HepG2 (cell line): ENCODE measurements around the gene STX8. TPM values are rescaled to one million over a fixed set of nuclear protein-coding genes. Genes with fewer than 3 reads are reported as not detected.

Source experiments
- BCL6 ChIP-seq: IDR thresholded peaks from 2 replicates; pipeline ENCODE4 v1.6.1; 2016; ENCODE audit warnings: missing genetic modification reagents, missing compliant biosample characterization
- HHEX ChIP-seq: IDR thresholded peaks from 2 replicates; pipeline ENCODE4 v1.6.1; 2016; ENCODE audit warnings: control low read depth
- MED1 ChIP-seq: sonication (generic); formaldehyde crosslinking; IDR thresholded peaks from 2 replicates; pipeline ENCODE4 v1.4.0; 2020; ENCODE audit warnings: missing genetic modification reagents
- NFE2 ChIP-seq: sonication (generic); formaldehyde crosslinking; IDR thresholded peaks from 2 replicates; pipeline ENCODE4 v1.4.0; 2020; ENCODE audit warnings: missing genetic modification reagents
- POLR2AphosphoS5 ChIP-seq: IDR thresholded peaks from 2 replicates; pipeline ENCODE4 v1.6.1; 2012; ENCODE audit warnings: low read depth, low read length
- SP2 ChIP-seq: sonication (generic); formaldehyde crosslinking; IDR thresholded peaks from 2 replicates; pipeline ENCODE4 v1.5.1; 2020; ENCODE audit warnings: mild to moderate bottlenecking, missing genetic modification reagents
- TBX3 ChIP-seq: fragments of 450-650 bp; IDR thresholded peaks from 2 replicates; pipeline ENCODE4 v1.6.1; 2017; ENCODE audit warnings: antibody characterized with exemption, mild to moderate bottlenecking, inconsistent platforms, borderline replicate concordance
- ZNF264 ChIP-seq: sonication (generic); formaldehyde crosslinking; IDR thresholded peaks from 2 replicates; pipeline ENCODE4 v1.4.0; 2020; ENCODE audit warnings: missing genetic modification reagents
- ZNF605 ChIP-seq: sonication (generic); formaldehyde crosslinking; IDR thresholded peaks from 2 replicates; pipeline ENCODE4 v1.8.0; 2022; ENCODE audit warnings: mild to moderate bottlenecking, missing genetic modification reagents
- ZNF878 ChIP-seq: sonication (generic); formaldehyde crosslinking; IDR thresholded peaks from 2 replicates; pipeline ENCODE4 v1.8.1; 2023; ENCODE audit warnings: mild to moderate bottlenecking, missing genetic modification reagents, moderate library complexity
- polyA plus RNA-seq, 8 experiments: library from polyadenylated mRNA; depleted of rRNA in 3 of 8; stranded (reverse) in 7 of 8; unstranded in 1 of 8; fragments of >200 nt; fragmentation: Illumina TruSeq in 4 of 8; extraction: Trizol in 4 of 8; gene quantifications; 2 replicates each; pipeline versions ENCODE4 v1.2.1 to v1.2.3, GENCODE V29; 2011 to 2016; ENCODE audit warnings: low read depth in 4 of 8, missing spikeins in 1 of 8, mixed read lengths in 1 of 8; ENCODE audit not compliant: insufficient read depth in 1 of 8
- total RNA-seq, 5 experiments: library from RNA; depleted of rRNA; stranded (reverse); fragments of >200 nt; fragmentation: Illumina TruSeq; extraction: Trizol; gene quantifications; 2 replicates each; pipeline ENCODE4 v1.2.3, GENCODE V29; 2016; ENCODE audit warnings: low read depth in 1 of 5
- TF ChIP-seq, protein P1 (sequence below): sonication (generic); formaldehyde crosslinking; IDR thresholded peaks from 2 replicates; pipeline ENCODE4 v1.5.0; 2020; ENCODE audit warnings: mild to moderate bottlenecking, missing genetic modification reagents
- TF ChIP-seq, protein P2 (sequence below): sonication (generic); formaldehyde crosslinking; IDR thresholded peaks from 2 replicates; pipeline ENCODE4 v1.4.0; 2020; ENCODE audit warnings: mild to moderate bottlenecking, low read depth, missing genetic modification reagents
- TF ChIP-seq, protein P3 (sequence below), 2 experiments: sonication (generic) in 1 of 2; formaldehyde crosslinking in 1 of 2; IDR thresholded peaks; 2 replicates each; pipeline versions ENCODE4 v1.5.1 to v1.6.1; 2011 to 2020; ENCODE audit warnings: borderline replicate concordance in 1 of 2, low read depth in 1 of 2, low read length in 1 of 2, mild to moderate bottlenecking in 1 of 2, missing genetic modification reagents in 1 of 2, moderate library complexity in 1 of 2
- TF ChIP-seq, protein P4 (sequence below): sonication (generic); formaldehyde crosslinking; IDR thresholded peaks from 2 replicates; pipeline ENCODE4 v1.8.1; 2023; ENCODE audit warnings: mild to moderate bottlenecking, inconsistent platforms, moderate library complexity, missing genetic modification reagents, borderline replicate concordance
- TF ChIP-seq, protein P5 (sequence below): IDR thresholded peaks from 2 replicates; pipeline ENCODE4 v1.6.1; 2016
- TF ChIP-seq, protein P6 (sequence below): IDR thresholded peaks from 2 replicates; pipeline ENCODE4 v1.6.1; 2012; ENCODE audit warnings: inconsistent platforms
- TF ChIP-seq, protein P7 (sequence below): sonication (generic); formaldehyde crosslinking; conservative IDR thresholded peaks from 2 replicates; pipeline ENCODE4 v1.8.1; 2023; ENCODE audit warnings: missing genetic modification reagents

Gene STX8
- total and polyA plus RNA-seq, 2 of the 13 experiments (the other 11 are each of a cell fraction or from before 2014, with no cell fraction given) = 36.4 to 53.6 TPM

DNA sequence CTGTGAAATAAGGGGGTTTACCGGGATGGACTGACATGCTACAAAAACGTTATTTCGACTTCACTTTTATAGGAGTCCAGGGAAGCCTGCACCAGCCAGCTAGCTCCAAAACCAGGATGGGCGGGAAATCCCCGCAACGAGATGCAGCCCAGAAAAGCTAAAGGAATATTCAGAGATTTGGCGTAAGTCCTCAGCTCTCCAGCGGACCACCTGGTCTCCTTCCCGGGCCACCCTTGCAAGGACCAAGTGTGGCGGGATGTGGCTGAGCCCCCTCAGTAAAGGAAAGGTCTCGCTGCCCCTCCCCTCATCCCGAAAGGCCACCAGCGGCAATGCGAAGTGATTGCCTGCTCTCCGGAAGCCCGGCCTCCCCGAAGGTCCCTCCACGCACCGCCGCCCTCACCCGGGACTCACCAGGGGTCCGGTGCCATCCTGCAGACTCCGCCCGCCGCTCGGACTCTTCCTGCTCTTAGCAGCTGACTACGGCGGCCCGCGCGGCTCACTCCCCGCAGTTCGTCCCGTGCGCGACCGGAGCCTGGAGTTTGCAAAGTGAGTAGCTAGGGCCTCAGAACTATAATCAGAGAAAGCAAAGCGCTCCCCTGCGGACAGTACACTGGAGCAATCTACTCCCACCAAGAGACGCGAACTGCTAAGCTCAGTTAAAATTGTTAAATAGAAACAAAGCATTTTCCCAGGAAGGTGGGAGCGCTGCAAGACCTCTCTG, at the start of gene STX8 (continued):
- TF ChIP-seq, protein P1, sequence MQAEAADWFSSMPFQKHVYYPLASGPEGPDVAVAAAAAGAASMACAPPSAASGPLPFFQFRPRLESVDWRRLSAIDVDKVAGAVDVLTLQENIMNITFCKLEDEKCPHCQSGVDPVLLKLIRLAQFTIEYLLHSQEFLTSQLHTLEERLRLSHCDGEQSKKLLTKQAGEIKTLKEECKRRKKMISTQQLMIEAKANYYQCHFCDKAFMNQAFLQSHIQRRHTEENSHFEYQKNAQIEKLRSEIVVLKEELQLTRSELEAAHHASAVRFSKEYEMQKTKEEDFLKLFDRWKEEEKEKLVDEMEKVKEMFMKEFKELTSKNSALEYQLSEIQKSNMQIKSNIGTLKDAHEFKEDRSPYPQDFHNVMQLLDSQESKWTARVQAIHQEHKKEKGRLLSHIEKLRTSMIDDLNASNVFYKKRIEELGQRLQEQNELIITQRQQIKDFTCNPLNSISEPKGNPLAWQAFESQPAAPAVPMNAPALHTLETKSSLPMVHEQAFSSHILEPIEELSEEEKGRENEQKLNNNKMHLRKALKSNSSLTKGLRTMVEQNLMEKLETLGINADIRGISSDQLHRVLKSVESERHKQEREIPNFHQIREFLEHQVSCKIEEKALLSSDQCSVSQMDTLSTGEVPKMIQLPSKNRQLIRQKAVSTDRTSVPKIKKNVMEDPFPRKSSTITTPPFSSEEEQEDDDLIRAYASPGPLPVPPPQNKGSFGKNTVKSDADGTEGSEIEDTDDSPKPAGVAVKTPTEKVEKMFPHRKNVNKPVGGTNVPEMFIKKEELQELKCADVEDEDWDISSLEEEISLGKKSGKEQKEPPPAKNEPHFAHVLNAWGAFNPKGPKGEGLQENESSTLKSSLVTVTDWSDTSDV (CRISPR knock-in tag) = no peak
- TF ChIP-seq BCL6 (CRISPR knock-in tag) (peak; percentile 62; the same call in 1 of the 2 replicates), HHEX (peak; percentile 38; the same call in 1 of the 2 replicates), SP2 (CRISPR knock-in tag) (no peak), POLR2AphosphoS5 (peak; percentile 69), MED1 (peak; percentile 60), ZNF605 (CRISPR knock-in tag) (peak; percentile 12; the same call in 1 of the 2 replicates), ZNF878 (CRISPR knock-in tag) (peak; percentile 55; the same call in 1 of the 2 replicates), ZNF264 (no peak), TBX3 (no peak), NFE2 (no peak)
- TF ChIP-seq, protein P2, sequence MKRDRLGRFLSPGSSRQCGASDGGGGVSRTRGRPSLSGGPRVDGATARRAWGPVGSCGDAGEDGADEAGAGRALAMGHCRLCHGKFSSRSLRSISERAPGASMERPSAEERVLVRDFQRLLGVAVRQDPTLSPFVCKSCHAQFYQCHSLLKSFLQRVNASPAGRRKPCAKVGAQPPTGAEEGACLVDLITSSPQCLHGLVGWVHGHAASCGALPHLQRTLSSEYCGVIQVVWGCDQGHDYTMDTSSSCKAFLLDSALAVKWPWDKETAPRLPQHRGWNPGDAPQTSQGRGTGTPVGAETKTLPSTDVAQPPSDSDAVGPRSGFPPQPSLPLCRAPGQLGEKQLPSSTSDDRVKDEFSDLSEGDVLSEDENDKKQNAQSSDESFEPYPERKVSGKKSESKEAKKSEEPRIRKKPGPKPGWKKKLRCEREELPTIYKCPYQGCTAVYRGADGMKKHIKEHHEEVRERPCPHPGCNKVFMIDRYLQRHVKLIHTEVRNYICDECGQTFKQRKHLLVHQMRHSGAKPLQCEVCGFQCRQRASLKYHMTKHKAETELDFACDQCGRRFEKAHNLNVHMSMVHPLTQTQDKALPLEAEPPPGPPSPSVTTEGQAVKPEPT (CRISPR knock-in tag) = 0 out of 2 replicates have a peak, but pooled peaks have one; percentile 31
- TF ChIP-seq, protein P3, sequence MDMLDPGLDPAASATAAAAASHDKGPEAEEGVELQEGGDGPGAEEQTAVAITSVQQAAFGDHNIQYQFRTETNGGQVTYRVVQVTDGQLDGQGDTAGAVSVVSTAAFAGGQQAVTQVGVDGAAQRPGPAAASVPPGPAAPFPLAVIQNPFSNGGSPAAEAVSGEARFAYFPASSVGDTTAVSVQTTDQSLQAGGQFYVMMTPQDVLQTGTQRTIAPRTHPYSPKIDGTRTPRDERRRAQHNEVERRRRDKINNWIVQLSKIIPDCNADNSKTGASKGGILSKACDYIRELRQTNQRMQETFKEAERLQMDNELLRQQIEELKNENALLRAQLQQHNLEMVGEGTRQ (IDR thresholded peaks at IDR 0.05; ENCODE audit: low read depth, low read length) = no peak
- TF ChIP-seq, protein P3 (CRISPR knock-in tag; IDR thresholded peaks at IDR 0.05; ENCODE audit: borderline replicate concordance) = peak; percentile 56; the same call in 1 of the 2 replicates
- TF ChIP-seq, protein P4, sequence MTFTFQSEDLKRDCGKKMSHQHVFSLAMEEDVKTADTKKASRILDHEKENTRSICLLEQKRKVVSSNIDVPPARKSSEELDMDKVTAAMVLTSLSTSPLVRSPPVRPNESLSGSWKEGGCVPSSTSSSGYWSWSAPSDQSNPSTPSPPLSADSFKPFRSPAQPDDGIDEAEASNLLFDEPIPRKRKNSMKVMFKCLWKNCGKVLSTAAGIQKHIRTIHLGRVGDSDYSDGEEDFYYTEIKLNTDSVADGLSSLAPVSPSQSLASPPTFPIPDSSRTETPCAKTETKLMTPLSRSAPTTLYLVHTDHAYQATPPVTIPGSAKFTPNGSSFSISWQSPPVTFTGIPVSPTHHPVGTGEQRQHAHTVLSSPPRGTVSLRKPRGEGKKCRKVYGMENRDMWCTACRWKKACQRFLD = no peak
- TF ChIP-seq, protein P5, sequence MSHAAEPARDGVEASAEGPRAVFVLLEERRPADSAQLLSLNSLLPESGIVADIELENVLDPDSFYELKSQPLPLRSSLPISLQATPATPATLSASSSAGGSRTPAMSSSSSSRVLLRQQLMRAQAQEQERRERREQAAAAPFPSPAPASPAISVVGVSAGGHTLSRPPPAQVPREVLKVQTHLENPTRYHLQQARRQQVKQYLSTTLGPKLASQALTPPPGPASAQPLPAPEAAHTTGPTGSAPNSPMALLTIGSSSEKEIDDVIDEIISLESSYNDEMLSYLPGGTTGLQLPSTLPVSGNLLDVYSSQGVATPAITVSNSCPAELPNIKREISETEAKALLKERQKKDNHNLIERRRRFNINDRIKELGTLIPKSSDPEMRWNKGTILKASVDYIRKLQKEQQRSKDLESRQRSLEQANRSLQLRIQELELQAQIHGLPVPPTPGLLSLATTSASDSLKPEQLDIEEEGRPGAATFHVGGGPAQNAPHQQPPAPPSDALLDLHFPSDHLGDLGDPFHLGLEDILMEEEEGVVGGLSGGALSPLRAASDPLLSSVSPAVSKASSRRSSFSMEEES = peak; percentile 83
- TF ChIP-seq, protein P6, sequence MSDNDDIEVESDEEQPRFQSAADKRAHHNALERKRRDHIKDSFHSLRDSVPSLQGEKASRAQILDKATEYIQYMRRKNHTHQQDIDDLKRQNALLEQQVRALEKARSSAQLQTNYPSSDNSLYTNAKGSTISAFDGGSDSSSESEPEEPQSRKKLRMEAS = peak; percentile 84
- TF ChIP-seq, protein P7, sequence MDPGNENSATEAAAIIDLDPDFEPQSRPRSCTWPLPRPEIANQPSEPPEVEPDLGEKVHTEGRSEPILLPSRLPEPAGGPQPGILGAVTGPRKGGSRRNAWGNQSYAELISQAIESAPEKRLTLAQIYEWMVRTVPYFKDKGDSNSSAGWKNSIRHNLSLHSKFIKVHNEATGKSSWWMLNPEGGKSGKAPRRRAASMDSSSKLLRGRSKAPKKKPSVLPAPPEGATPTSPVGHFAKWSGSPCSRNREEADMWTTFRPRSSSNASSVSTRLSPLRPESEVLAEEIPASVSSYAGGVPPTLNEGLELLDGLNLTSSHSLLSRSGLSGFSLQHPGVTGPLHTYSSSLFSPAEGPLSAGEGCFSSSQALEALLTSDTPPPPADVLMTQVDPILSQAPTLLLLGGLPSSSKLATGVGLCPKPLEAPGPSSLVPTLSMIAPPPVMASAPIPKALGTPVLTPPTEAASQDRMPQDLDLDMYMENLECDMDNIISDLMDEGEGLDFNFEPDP (CRISPR knock-in tag) = no peak
